IMR-90 (cell line): ENCODE measurements around the gene CCDC194. TPM values are rescaled to one million over a fixed set of nuclear protein-coding genes. Genes with fewer than 3 reads are reported as not detected.

Source experiments
- ATAC-seq: fragments of 200-7000 bp; cut with Tn5 transposase; 2 replicates; pipeline ENCODE4 v1.9.1; 2020; ENCODE audit warnings: low read depth, mild to moderate bottlenecking, moderate library complexity
- BruUV-seq: library from RNA; stranded (reverse); fragments of 400-500 nt; replicated peaks from 2 replicates; lab custom pipeline; 2021; lab: Mats Ljungman, UMichigan
- CTCF ChIA-PET: fragments of 300-600 bp; formaldehyde crosslinking; extraction: SDS; loops from one replicate; lab custom pipeline; 2021; ENCODE audit warnings: antibody characterized with exemption; lab: Yijun Ruan, JAX
- POLR2A ChIA-PET: fragments of 300-600 bp; sonication (Branson Sonifier 250); formaldehyde crosslinking; loops from one replicate; lab custom pipeline; 2022; ENCODE audit warnings: antibody characterized with exemption; ENCODE audit not compliant: unreplicated experiment; lab: Charles Lee
- DNase-seq: peaks from one replicate; pipeline ENCODE4 v3.0.0; 2013
- H2AFZ ChIP-seq: replicated peaks from 2 replicates; pipeline ENCODE3; 2013; ENCODE audit warnings: low read length, mild to moderate bottlenecking; ENCODE audit not compliant: poor library complexity
- H2AK5ac ChIP-seq: 2 replicates; pipeline ENCODE4 v1.6.1; 2013; ENCODE audit warnings: low read depth, low read length, inconsistent platforms
- H2AK9ac ChIP-seq: replicated peaks from 2 replicates; pipeline ENCODE3; 2013; ENCODE audit warnings: mild to moderate bottlenecking, low read depth, low read length, moderate library complexity; ENCODE audit not compliant: poor library complexity
- H2BK120ac ChIP-seq: 2 replicates; pipeline ENCODE4 v1.6.1; 2013; ENCODE audit warnings: low read depth, low read length, inconsistent platforms
- H2BK15ac ChIP-seq: 3 replicates; pipeline ENCODE4 v1.6.1; 2013; ENCODE audit warnings: low read depth, low read length, inconsistent platforms
- H2BK20ac ChIP-seq: 2 replicates; pipeline ENCODE4 v1.6.1; 2013; ENCODE audit warnings: low read depth, mild to moderate bottlenecking, inconsistent platforms, low read length, moderate library complexity
- H2BK5ac ChIP-seq: 2 replicates; pipeline ENCODE4 v1.6.1; 2013; ENCODE audit warnings: mild to moderate bottlenecking, low read depth, low read length, inconsistent platforms; ENCODE audit not compliant: poor library complexity, severe bottlenecking
- H3K14ac ChIP-seq: replicated peaks from 2 replicates; pipeline ENCODE4 v1.6.1; 2013; ENCODE audit warnings: low read depth, low read length, inconsistent platforms
- H3K18ac ChIP-seq: 2 replicates; pipeline ENCODE4 v1.6.1; 2013; ENCODE audit warnings: low read depth, low read length, control low read depth
- H3K23ac ChIP-seq: 2 replicates; pipeline ENCODE4 v1.6.1; 2013; ENCODE audit warnings: low read depth, low read length, inconsistent platforms
- H3K27ac ChIP-seq: 2 replicates; pipeline ENCODE4 v1.5.1; 2013; ENCODE audit warnings: mild to moderate bottlenecking, control low read depth, low read length; ENCODE audit not compliant: insufficient read depth
- H3K27me3 ChIP-seq: 2 replicates; pipeline ENCODE4 v1.6.1; 2013; ENCODE audit warnings: low read length; ENCODE audit not compliant: control insufficient read depth, insufficient read depth
- H3K36me3 ChIP-seq: 2 replicates; pipeline ENCODE4 v1.6.1; 2013; ENCODE audit warnings: low read length, mixed read lengths; ENCODE audit not compliant: control insufficient read depth, insufficient read depth
- H3K4ac ChIP-seq: 2 replicates; pipeline ENCODE4 v1.6.1; 2013; ENCODE audit warnings: low read depth, low read length, inconsistent platforms
- H3K4me1 ChIP-seq: 2 replicates; pipeline ENCODE4 v1.6.1; 2013; ENCODE audit warnings: low read length, mixed read lengths; ENCODE audit not compliant: control insufficient read depth, insufficient read depth
- H3K4me2 ChIP-seq: 2 replicates; pipeline ENCODE4 v1.6.1; 2013; ENCODE audit warnings: low read depth, mild to moderate bottlenecking, control low read depth, low read length, moderate library complexity
- H3K4me3 ChIP-seq: 2 replicates; pipeline ENCODE4 v1.5.1; 2013; ENCODE audit warnings: low read depth, mild to moderate bottlenecking, control low read depth, low read length, moderate library complexity; ENCODE audit not compliant: insufficient read depth
- H3K56ac ChIP-seq: 2 replicates; pipeline ENCODE4 v1.6.1; 2013; ENCODE audit warnings: low read length, inconsistent platforms; ENCODE audit not compliant: insufficient read depth; ENCODE audit errors: extremely low read depth
- H3K79me1 ChIP-seq, 2 experiments: 2 replicates each; pipeline ENCODE4 v1.6.1; 2013; ENCODE audit warnings: low read length in 2 of 2, inconsistent platforms in 1 of 2, low read depth in 1 of 2
- H3K9ac ChIP-seq: 2 replicates; pipeline ENCODE4 v1.6.1; 2013; ENCODE audit warnings: low read depth, low read length, control low read depth
- H3K9me1 ChIP-seq: 2 replicates; pipeline ENCODE4 v1.6.1; 2013; ENCODE audit warnings: low read length, inconsistent platforms; ENCODE audit not compliant: insufficient read depth
- H3K9me3 ChIP-seq: 2 replicates; pipeline ENCODE4 v1.6.1; 2013; ENCODE audit warnings: low read length; ENCODE audit not compliant: control insufficient read depth, insufficient read depth
- H4K20me1 ChIP-seq: 2 replicates; pipeline ENCODE4 v1.6.1; 2013; ENCODE audit warnings: low read length, inconsistent platforms; ENCODE audit not compliant: insufficient read depth
- H4K5ac ChIP-seq: 2 replicates; pipeline ENCODE4 v1.6.1; 2013; ENCODE audit warnings: mild to moderate bottlenecking, low read depth, low read length, control low read depth
- H4K8ac ChIP-seq, 2 experiments: 2 replicates each; pipeline ENCODE4 v1.6.1; 2013; ENCODE audit warnings: low read depth in 2 of 2, low read length in 2 of 2, control low read depth in 1 of 2, inconsistent platforms in 1 of 2
- H4K91ac ChIP-seq: 2 replicates; pipeline ENCODE4 v1.6.1; 2013; ENCODE audit warnings: low read depth, low read length, inconsistent platforms; ENCODE audit not compliant: insufficient read depth
- BHLHE40 ChIP-seq: fragments of 150-350 bp; IDR thresholded peaks from 2 replicates; pipeline ENCODE4 v1.6.1; 2016; ENCODE audit warnings: mild to moderate bottlenecking, low read depth, low read length
- CEBPB ChIP-seq: IDR thresholded peaks from 2 replicates; pipeline ENCODE4 v1.6.1; 2012; ENCODE audit warnings: low read depth, low read length, improper control_type of control experiment
- CTCF ChIP-seq: conservative IDR thresholded peaks from 2 replicates; pipeline ENCODE4 v1.5.1; 2012; ENCODE audit warnings: mild to moderate bottlenecking, low read depth, low read length, improper control_type of control experiment
- ELK1 ChIP-seq: fragments of 150-350 bp; IDR thresholded peaks from 2 replicates; pipeline ENCODE4 v1.6.1; 2016; ENCODE audit warnings: low read depth, mild to moderate bottlenecking, low read length, moderate library complexity, borderline replicate concordance
- FOS ChIP-seq: fragments of 150-350 bp; IDR thresholded peaks from 2 replicates; pipeline ENCODE4 v1.6.1; 2016; ENCODE audit warnings: low read depth, low read length
- MAFK ChIP-seq: IDR thresholded peaks from 2 replicates; pipeline ENCODE4 v1.6.1; 2012; ENCODE audit warnings: low read depth, low read length, improper control_type of control experiment
- MAZ ChIP-seq: IDR thresholded peaks from 2 replicates; pipeline ENCODE4 v1.6.1; 2012; ENCODE audit warnings: low read depth, mild to moderate bottlenecking, low read length, improper control_type of control experiment, moderate library complexity, borderline replicate concordance
- MXI1 ChIP-seq: IDR thresholded peaks from 2 replicates; pipeline ENCODE4 v1.6.1; 2012; ENCODE audit warnings: low read depth, mild to moderate bottlenecking, low read length, moderate library complexity, borderline replicate concordance
- NFE2L2 ChIP-seq: fragments of 150-350 bp; IDR thresholded peaks from 2 replicates; pipeline ENCODE4 v1.6.1; 2016; ENCODE audit warnings: low read depth, mild to moderate bottlenecking, low read length
- RFX5 ChIP-seq: IDR thresholded peaks from 2 replicates; pipeline ENCODE4 v1.8.0; 2012; ENCODE audit warnings: low read depth, mild to moderate bottlenecking, low read length, moderate library complexity
- SMC3 ChIP-seq: fragments of 150-350 bp; IDR thresholded peaks from 2 replicates; pipeline ENCODE4 v1.6.1; 2016; ENCODE audit warnings: low read depth, mild to moderate bottlenecking, antibody characterized with exemption, low read length, moderate library complexity
- USF2 ChIP-seq: fragments of 150-350 bp; IDR thresholded peaks from 2 replicates; pipeline ENCODE4 v1.6.1; 2017; ENCODE audit warnings: mild to moderate bottlenecking, antibody characterized with exemption, low read length, low read depth
- WGBS, 2 experiments: methylation state at CpG; one replicate each; pipeline versions ENCODE4 v1.1.5 to v1.1.7; 2013; ENCODE audit warnings: missing lambda C conversion rate in 2 of 2; ENCODE audit not compliant: insufficient read length in 1 of 2; ENCODE audit errors: extremely low coverage in 2 of 2; 5-methylcytosine and 5-hydroxymethylcytosine counted together
- dilution Hi-C: fragments of 300-500 bp; cut with HindIII; formaldehyde crosslinking; loops from one replicate; pipeline ENCODE4 v1.14.3; 2018; ENCODE audit warnings: low sequenced_read_pairs; ENCODE audit not compliant: unreplicated experiment
- in situ Hi-C: fragments of 300-500 bp; cut with MboI; formaldehyde crosslinking; loops from 3 replicates; pipeline ENCODE4 v1.14.3; 2019; ENCODE audit warnings: low sequenced_read_pairs, inconsistent platforms, mixed read lengths
- intact Hi-C: fragments of 100-400 bp; cut with micrococcal nuclease; formaldehyde crosslinking; loops from 2 replicates; pipeline ENCODE4 v1.10.0; 2022
- polyA plus RNA-seq, 3 experiments: library from polyadenylated mRNA; depleted of rRNA; stranded (reverse); fragments of >200 nt; gene quantifications; 2 replicates each; pipeline ENCODE4 v1.2.3, GENCODE V29; 2012; ENCODE audit warnings: low replicate concordance in 1 of 3
- total RNA-seq: library from RNA; depleted of rRNA; stranded (reverse); fragments of >200 nt; gene quantifications from 2 replicates; pipeline ENCODE4 v1.2.3, GENCODE V29; 2012

CCDC194 gene
- total and polyA plus RNA-seq, 2 of the 4 experiments (the other 2 are of a cell fraction), result not detected

- BruUV-seq, result no TSS peak
- no peak for ATAC-seq
Observed at GRCh38 chr19:17376935-17377600, 16.9 kb downstream of the CCDC194 start, which contains the start of gene PLVAP. Gene PLVAP, minus strand, starts transcription at chr19:17377342. Its CDS starts 54 bp downstream, at chr19:17377288.

More at GRCh38 chr19:17376935-17377600, 16.9 kb downstream of the CCDC194 start, which contains the start of gene PLVAP:
- peaks cover 10% of the 10 kb centered on the region; the same call in 1 of the 2 replicates for H3K27me3 ChIP-seq
- H3K56ac ChIP-seq, result no peak within 1 kb of the TSS
- H3K9me1 ChIP-seq, result no peaks in the 10 kb centered on the region
- H4K91ac ChIP-seq, result no peak within 1 kb of the TSS
- no peak within 1 kb of the TSS for H3K18ac ChIP-seq
- no peaks in the 10 kb centered on the region for H4K20me1 ChIP-seq
- H3K27ac ChIP-seq, result no peak within 1 kb of the TSS
- in situ Hi-C loops (no loop called here), dilution Hi-C loops (no loop called here), intact Hi-C loops (no loop called here)
- peaks cover 4% of the 10 kb centered on the region for H3K9me3 ChIP-seq
- ChIA-PET CTCF (no interaction called here), POLR2A (no interaction called here)
- H3K4me2 ChIP-seq, result no peak within 1 kb of the TSS
- TF ChIP-seq MXI1, result no peak
- TF ChIP-seq ELK1, result no peak
- no peak for TF ChIP-seq SMC3
- TF ChIP-seq USF2, result no peak
- TF ChIP-seq RFX5, result no peak
- TF ChIP-seq MAFK, result no peak
- TF ChIP-seq CTCF, result no peak
- no peak for TF ChIP-seq CEBPB
- no peak for TF ChIP-seq FOS
- TF ChIP-seq NFE2L2, result no peak
- TF ChIP-seq MAZ, result no peak
- no peak for TF ChIP-seq BHLHE40
- no peak for DNase-seq
- no peak within 1 kb of the TSS for H3K4ac ChIP-seq
- no peak within 1 kb of the TSS for H3K23ac ChIP-seq
- no peak within 1 kb of the TSS for H2AK5ac ChIP-seq
- H2AK9ac ChIP-seq, result no peak within 1 kb of the TSS
- H3K79me1 ChIP-seq, result no peaks in the 10 kb centered on the region
- 56% methylated on average over 17 of the region's 39 CpGs; no CpG with 5 or more reads in 1 of the 2 experiments for WGBS, 2 experiments
- H2BK5ac ChIP-seq, result no peak within 1 kb of the TSS
- H3K4me1 ChIP-seq, result no peaks in the 10 kb centered on the region
- no peak within 1 kb of the TSS for H4K5ac ChIP-seq
- H3K9ac ChIP-seq, result no peak within 1 kb of the TSS
- no peak within 1 kb of the TSS for H3K4me3 ChIP-seq
- no peaks in the 10 kb centered on the region for H3K36me3 ChIP-seq
- H2BK15ac ChIP-seq, result no peak within 1 kb of the TSS
- H2BK20ac ChIP-seq, result no peak within 1 kb of the TSS
- H4K8ac ChIP-seq, result no peak within 1 kb of the TSS
- H3K14ac ChIP-seq, result no peak within 1 kb of the TSS
- H2AFZ ChIP-seq, result peak within 1 kb of the TSS; percentile 43
- H2BK120ac ChIP-seq, result no peak within 1 kb of the TSS
